GM23338 (cell line): Measurements from ENCODE around the gene BARHL2. TPM values are rescaled to one million over a fixed set of nuclear protein-coding genes. Genes with fewer than 3 reads are reported as not detected.

Source experiments
- ATAC-seq: fragments of 200-7000 bp; cut with Tn5 transposase; 3 replicates; pipeline ENCODE4 v1.9.1; 2020
- DNase-seq: peaks from one replicate; pipeline ENCODE4 v3.0.0-alpha.2; 2015; ENCODE audit warnings: low spot score
- H2AFZ ChIP-seq: fragments of 200-600 bp; sonication (generic); 2 replicates; pipeline ENCODE4 v1.8.0; 2016; ENCODE audit warnings: antibody characterized with exemption, mild to moderate bottlenecking, moderate library complexity
- H3F3A ChIP-seq: fragments of 200-600 bp; sonication (generic); replicated peaks from 2 replicates; pipeline ENCODE4 v1.8.0; 2017; ENCODE audit warnings: antibody characterized with exemption, mixed run types, low read depth
- H3K27ac ChIP-seq: fragments of 200-600 bp; sonication (generic); 2 replicates; pipeline ENCODE4 v1.6.1; 2016; ENCODE audit warnings: low read depth
- H3K27me3 ChIP-seq: fragments of 200-600 bp; sonication (generic); 2 replicates; pipeline ENCODE4 v1.8.0; 2016; ENCODE audit warnings: mild to moderate bottlenecking, mixed run types, moderate library complexity; ENCODE audit not compliant: insufficient read depth
- H3K36me3 ChIP-seq: fragments of 200-600 bp; sonication (generic); 2 replicates; pipeline ENCODE4 v1.8.0; 2016; ENCODE audit warnings: mild to moderate bottlenecking; ENCODE audit not compliant: insufficient read depth
- H3K4me1 ChIP-seq: fragments of 200-600 bp; sonication (generic); 2 replicates; pipeline ENCODE4 v1.8.0; 2016; ENCODE audit warnings: mild to moderate bottlenecking, moderate library complexity; ENCODE audit not compliant: insufficient read depth
- H3K4me2 ChIP-seq: fragments of 200-600 bp; sonication (generic); 2 replicates; pipeline ENCODE4 v1.7.1; 2017; ENCODE audit warnings: mixed run types
- H3K4me3 ChIP-seq: fragments of 200-600 bp; sonication (generic); 2 replicates; pipeline ENCODE4 v1.6.1; 2016; ENCODE audit warnings: mixed run types
- H3K79me2 ChIP-seq: fragments of 200-600 bp; sonication (generic); replicated peaks from 2 replicates; pipeline ENCODE4 v1.8.0; 2017; ENCODE audit warnings: mild to moderate bottlenecking; ENCODE audit not compliant: insufficient read depth
- H3K9me2 ChIP-seq: fragments of 200-600 bp; sonication (generic); 2 replicates; pipeline ENCODE4 v1.8.0; 2017; ENCODE audit not compliant: insufficient read depth
- H4K20me1 ChIP-seq: fragments of 200-600 bp; sonication (generic); replicated peaks from 2 replicates; pipeline ENCODE4 v1.8.0; 2017; ENCODE audit warnings: mild to moderate bottlenecking; ENCODE audit not compliant: insufficient read depth
- H3K27ac Mint-ChIP-seq: 2 replicates; pipeline ENCODE4 v1.8.0; 2020; ENCODE audit warnings: inconsistent platforms, mild to moderate bottlenecking, moderate library complexity, mixed read lengths
- H3K27me3 Mint-ChIP-seq: 3 replicates; pipeline ENCODE4 v1.8.0; 2022; ENCODE audit warnings: low read depth, mild to moderate bottlenecking, moderate library complexity, mixed read lengths, inconsistent platforms; ENCODE audit not compliant: insufficient read depth, poor library complexity
- H3K36me3 Mint-ChIP-seq: 3 replicates; pipeline ENCODE4 v1.8.0; 2021; ENCODE audit warnings: low read depth, mild to moderate bottlenecking, inconsistent platforms, moderate library complexity, mixed read lengths
- H3K4me1 Mint-ChIP-seq: 3 replicates; pipeline ENCODE4 v1.8.0; 2020; ENCODE audit warnings: mild to moderate bottlenecking, inconsistent platforms, mixed read lengths
- H3K4me3 Mint-ChIP-seq: 3 replicates; pipeline ENCODE4 v1.8.0; 2021; ENCODE audit warnings: moderate library complexity, mild to moderate bottlenecking, inconsistent platforms, mixed read lengths
- H3K9me3 Mint-ChIP-seq: 3 replicates; pipeline ENCODE4 v1.8.0; 2020; ENCODE audit warnings: moderate library complexity, mild to moderate bottlenecking, inconsistent platforms, mixed read lengths
- CREB1 ChIP-seq: fragments of 250-450 bp; sonication (Bioruptor Pico); IDR thresholded peaks from 2 replicates; pipeline ENCODE4 v1.5.0; 2020; ENCODE audit warnings: low read depth, mild to moderate bottlenecking, moderate library complexity
- CTCF ChIP-seq, 2 experiments: fragments of 200-600 bp in 1 of 2; sonication (generic) in 1 of 2; conservative IDR thresholded peaks; 2 replicates each; pipeline versions ENCODE4 v1.5.1 to v1.6.1; 2016 to 2017; ENCODE audit warnings: antibody characterized with exemption in 2 of 2, low read depth in 2 of 2, mild to moderate bottlenecking in 2 of 2, moderate library complexity in 1 of 2
- EZH2 ChIP-seq: fragments of 200-600 bp; sonication (generic); IDR thresholded peaks from one replicate; pipeline ENCODE4 v1.8.0; 2017; ENCODE audit warnings: antibody characterized with exemption, mild to moderate bottlenecking, low read depth; ENCODE audit not compliant: unreplicated experiment
- EZH2phosphoT487 ChIP-seq: fragments of 200-600 bp; sonication (generic); IDR thresholded peaks from one replicate; pipeline ENCODE4 v1.8.1; 2018; ENCODE audit warnings: antibody characterized with exemption; ENCODE audit not compliant: unreplicated experiment
- JUNB ChIP-seq: IDR thresholded peaks from one replicate; pipeline ENCODE4 v1.6.1; 2016; ENCODE audit warnings: antibody characterized with exemption; ENCODE audit not compliant: unreplicated experiment
- REST ChIP-seq: IDR thresholded peaks from one replicate; pipeline ENCODE4 v1.6.1; 2018; ENCODE audit warnings: antibody characterized with exemption; ENCODE audit not compliant: unreplicated experiment
- polyA plus RNA-seq: library from polyadenylated mRNA; unstranded; fragments of >200 nt; fragmentation: Nextera tagmentation; extraction: Ambion mirVana; gene quantifications from 2 replicates; pipeline ENCODE4 v1.2.1, GENCODE V29; 2016
- total RNA-seq: library from RNA; depleted of rRNA; stranded (reverse); fragments of >200 nt; shearing (Covaris generic); gene quantifications from 2 replicates; pipeline ENCODE4 v1.2.3, GENCODE V29; 2014

Gene BARHL2
- total and polyA plus RNA-seq, 2 experiments from 2014 or later = not detected

GRCh38 chr1:90718411-90719329 lies 1.6 kb upstream of the BARHL2 start:
- no peak for TF ChIP-seq CTCF (conservative IDR thresholded peaks at IDR 0.05; ENCODE audit: low read depth in 2 of 2)
- TF ChIP-seq EZH2 = peak; percentile 98
- peak; percentile 97 for TF ChIP-seq EZH2phosphoT487

GRCh38 chr1:90717665-90718410 lies 736 bp upstream of the BARHL2 start:
- Histone ChIP-seq H2AFZ (peak overlapping the region; percentile 87), H3K79me2 (no peaks in the 10 kb centered on the region), H3F3A (peaks cover 41% of the 10 kb centered on the region), H3K9me2 (no peaks in the 10 kb centered on the region), H3K4me1 (peaks cover 57% of the 10 kb centered on the region), H3K4me3 (peak overlapping the region; percentile 55), H4K20me1 (peaks cover 11% of the 10 kb centered on the region; the same call in 1 of the 2 replicates), H3K27me3 (peaks cover 99% of the 10 kb centered on the region), H3K27ac (no peak overlapping the region), H3K4me2 (peak overlapping the region; percentile 82), H3K36me3 (no peaks in the 10 kb centered on the region)
- Mint-ChIP-seq H3K36me3 (no peaks in the 10 kb centered on the region; the same call in 2 of the 3 replicates), H3K9me3 (peaks cover 5% of the 10 kb centered on the region; the same call in 2 of the 3 replicates), H3K27me3 (peaks cover 97% of the 10 kb centered on the region), H3K4me3 (peak overlapping the region; percentile 75), H3K4me1 (peaks cover 50% of the 10 kb centered on the region), H3K27ac (no peak overlapping the region)
- TF ChIP-seq EZH2phosphoT487 (peak; percentile 67), JUNB (no peak), REST (no peak), EZH2 (peak; percentile 99), CREB1 (CRISPR knock-in tag) (peak; percentile 92)
- ATAC-seq = peak; percentile 48
- DNase-seq = peak; percentile 89

More at GRCh38 chr1:90718411-90719329, 1.6 kb upstream of the BARHL2 start:
- no peaks in the 10 kb centered on the region for H3K79me2 ChIP-seq
- DNase-seq (peak; percentile 62), ATAC-seq (peak; percentile 17)
- H3K27me3 Mint-ChIP-seq = peaks cover 97% of the 10 kb centered on the region
- peak overlapping the region; percentile 55 for H3K4me3 ChIP-seq
- H3K27ac ChIP-seq = no peak overlapping the region
- H2AFZ ChIP-seq = peak overlapping the region; percentile 87
- H3K36me3 ChIP-seq = no peaks in the 10 kb centered on the region
- H3F3A ChIP-seq = peaks cover 38% of the 10 kb centered on the region
- H3K27ac Mint-ChIP-seq = no peak overlapping the region
- peaks cover 5% of the 10 kb centered on the region; the same call in 2 of the 3 replicates for H3K9me3 Mint-ChIP-seq
- H3K36me3 Mint-ChIP-seq = no peaks in the 10 kb centered on the region; the same call in 2 of the 3 replicates
- peak overlapping the region; percentile 82 for H3K4me2 ChIP-seq
- H4K20me1 ChIP-seq = peaks cover 11% of the 10 kb centered on the region; the same call in 1 of the 2 replicates
- H3K4me1 ChIP-seq = peaks cover 55% of the 10 kb centered on the region
- H3K4me3 Mint-ChIP-seq = peak overlapping the region; percentile 75
- H3K4me1 Mint-ChIP-seq = peaks cover 47% of the 10 kb centered on the region
- H3K27me3 ChIP-seq = peaks cover 99% of the 10 kb centered on the region
- no peaks in the 10 kb centered on the region for H3K9me2 ChIP-seq
